Stimulated activated CD8-positive, alpha-beta memory T cell treated with anti-CD3 and anti-CD28 coated beads, Interleukin-15, amount 100 ng/mL, for 24 hours (primary cell): Measurements from ENCODE around the gene CCDC136.

Experiments
- DNase-seq: peaks from one replicate; pipeline ENCODE4 v3.0.0-alpha.2; 2020; ENCODE audit warnings: low read depth

The CCDC136 gene

DNA sequence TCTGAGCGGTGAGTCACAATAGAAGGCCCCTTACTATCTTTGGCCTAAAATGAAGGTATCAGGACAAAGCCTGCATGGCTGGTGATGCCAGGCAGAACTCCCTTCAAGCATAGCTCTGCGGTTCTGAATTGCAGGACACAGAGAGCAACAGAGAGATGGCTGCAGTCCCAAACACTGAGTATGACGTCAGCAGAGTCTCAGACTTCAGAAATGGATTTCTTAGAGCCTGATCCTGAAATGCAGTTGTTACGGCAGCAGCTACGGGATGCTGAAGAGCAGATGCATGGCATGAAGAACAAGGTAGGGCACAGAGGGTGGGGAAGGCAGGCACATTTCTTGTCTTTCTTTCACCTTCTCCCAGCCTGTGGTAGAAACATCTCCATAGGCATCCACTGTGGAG lies 13.5 kb downstream of the CCDC136 start:
- DNase-seq = no peak

DNA sequence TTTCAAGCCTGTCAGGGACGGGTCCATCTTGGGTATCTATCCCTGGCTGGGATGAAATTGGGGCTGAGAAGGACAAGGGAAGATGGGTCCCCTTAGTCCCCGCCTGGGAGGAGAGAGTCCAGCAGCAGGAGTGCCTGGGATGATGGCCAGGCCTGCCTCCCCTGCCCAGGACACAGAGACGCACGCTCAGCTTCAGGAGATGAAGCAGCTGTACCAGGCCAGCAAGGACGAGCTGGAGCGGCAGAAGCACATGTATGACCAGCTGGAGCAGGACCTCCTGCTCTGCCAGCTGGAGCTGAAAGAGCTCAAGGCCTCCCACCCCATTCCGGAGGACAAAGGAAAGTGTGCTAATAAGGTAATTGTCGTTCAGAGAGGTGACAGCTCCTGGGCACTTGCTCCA lies 15.4 kb downstream of the CCDC136 start:
- no peak for DNase-seq

DNA sequence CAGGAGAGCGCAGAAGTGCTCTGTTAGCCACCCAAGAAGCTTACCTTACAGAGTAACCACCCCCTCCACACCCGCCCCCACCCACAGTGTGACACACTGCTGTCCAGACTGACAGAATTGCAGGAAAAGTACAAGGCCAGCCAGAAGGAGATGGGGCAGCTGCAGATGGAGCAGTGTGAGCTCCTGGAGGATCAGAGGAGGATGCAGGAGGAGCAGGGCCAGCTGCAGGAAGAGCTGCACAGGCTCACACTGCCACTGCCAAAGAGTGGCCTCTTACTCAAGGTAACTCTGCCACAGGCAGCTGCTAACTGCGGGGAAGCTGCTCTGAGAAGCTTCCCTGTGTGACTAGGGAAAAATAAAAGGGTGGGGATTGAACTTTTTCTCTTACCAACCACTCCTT lies 17.6 kb downstream of the CCDC136 start:
- no peak for DNase-seq

DNA sequence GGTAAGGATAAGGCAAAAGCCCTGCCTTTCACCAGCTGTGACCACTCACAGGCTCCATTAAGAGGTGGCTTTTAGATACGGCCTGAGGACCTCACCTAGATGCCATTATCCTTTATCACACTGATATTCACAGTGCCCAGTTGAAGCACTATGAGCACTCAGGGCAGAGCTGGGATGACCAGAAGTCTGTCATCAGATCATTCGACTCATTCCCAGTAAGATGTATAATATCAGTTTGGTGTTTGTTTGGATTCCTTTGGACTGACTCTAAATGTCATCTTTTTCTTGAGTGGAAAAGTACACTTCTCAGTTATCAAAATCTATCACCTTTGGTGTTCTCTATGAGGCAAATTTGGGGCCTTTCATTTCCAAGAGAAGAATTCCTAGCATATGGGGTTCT lies 18.7 kb downstream of the CCDC136 start:
- no peak for DNase-seq

DNA sequence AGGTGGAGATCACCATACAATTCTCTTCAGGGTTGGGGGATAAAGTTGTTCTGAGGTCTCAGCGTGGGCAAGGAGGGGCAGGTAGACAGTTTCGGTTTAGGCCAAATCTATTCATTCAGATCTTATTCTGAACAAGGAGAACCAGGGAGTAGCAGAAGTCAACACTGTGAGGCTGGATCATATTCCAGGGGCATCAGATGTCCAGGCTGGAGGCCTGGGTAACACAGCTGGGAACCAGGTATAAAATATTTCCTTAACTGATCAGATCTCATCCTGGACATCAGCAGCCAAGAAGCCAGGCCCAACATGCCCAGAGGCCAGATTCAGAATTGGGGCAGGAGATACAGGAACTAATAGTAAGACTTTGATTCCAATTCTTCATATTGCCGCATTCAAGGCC lies 19.2 kb downstream of the CCDC136 start:
- DNase-seq = no peak

DNA sequence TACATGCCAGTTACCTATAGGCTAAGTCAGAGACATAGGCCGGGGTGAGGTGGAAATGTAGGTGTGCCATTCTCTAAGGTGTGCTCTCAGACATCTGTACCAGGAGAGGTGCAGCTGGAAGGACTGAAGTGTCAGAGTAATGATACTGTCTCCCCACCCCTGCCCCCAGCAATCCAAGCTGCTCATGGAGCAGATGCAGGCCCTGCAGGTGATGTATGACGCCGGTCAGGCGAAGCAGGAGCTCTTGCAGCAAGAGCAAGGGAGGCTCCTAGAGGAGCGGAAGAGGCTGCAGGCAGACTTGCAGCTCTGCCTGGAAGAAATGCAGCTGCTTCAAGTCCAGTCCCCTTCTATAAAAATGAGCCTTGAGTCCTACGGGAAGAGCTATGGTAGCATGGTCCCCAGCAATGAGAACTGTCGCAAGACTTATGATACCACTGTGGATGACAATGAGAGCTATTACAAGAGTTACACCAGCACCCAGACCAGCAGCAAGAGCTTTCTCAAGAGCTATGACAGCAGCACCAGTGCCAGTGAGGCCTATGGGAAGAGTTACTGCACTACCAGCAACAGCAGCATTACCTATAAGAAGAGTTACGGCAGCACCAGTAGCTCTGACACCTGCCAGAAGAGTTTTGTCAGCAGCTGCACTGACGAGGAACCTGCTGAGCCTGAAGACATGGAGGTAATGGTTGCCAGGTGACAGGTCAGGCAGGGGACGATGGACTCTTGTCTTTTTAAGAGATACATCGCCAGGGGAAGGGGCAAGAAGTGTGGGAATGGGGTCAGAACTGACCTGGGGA lies 20.1 kb downstream of the CCDC136 start:
- no peak for DNase-seq

DNA sequence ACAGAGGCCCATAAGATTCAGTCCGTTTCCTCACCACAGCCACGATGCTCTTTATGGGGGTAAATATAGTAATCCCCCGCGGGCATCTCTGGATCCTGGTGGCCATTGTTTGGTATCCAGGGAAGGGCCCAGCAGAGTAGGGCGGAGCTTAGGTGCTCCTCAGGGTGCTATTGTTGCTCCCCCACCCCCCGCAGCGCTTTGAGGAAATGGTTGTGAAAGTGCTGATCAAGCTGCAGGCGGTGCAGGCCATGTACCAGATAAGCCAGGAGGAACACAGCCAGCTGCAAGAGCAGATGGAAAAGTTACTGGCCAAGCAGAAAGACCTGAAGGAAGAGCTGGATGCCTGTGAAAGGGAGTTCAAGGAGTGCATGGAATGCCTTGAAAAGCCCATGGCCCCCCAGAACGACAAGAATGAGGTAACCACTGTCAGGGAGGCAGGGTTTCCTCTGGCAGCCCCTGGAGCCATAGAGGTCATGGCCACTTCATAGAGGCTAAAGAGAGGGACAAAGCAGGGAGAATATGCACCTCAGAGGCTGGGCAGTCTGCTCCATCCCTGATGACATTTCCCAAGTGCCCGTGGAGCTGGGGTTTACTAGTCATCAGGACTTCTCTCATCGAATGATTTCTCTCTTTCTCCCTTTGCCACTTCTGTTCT lies 20.9 kb downstream of the CCDC136 start:
- no peak for DNase-seq

DNA sequence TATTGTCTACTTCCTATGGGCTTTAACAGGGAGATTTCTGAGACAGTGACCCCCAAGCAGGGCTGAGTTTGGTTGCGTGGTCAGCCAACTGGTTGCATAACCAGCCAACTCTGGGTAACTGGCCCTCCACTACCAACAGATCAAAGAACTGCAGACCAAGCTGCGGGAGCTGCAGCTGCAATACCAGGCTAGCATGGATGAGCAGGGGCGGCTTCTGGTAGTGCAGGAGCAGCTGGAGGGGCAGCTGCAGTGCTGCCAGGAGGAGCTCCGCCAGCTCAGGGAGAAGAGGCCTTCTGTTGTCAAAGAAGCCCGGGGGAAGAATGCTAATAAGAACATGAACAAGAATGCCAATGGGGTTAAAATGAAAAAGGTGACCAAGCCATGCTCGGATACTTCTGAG lies 22.7 kb downstream of the CCDC136 start:
- DNase-seq = no peak

DNA sequence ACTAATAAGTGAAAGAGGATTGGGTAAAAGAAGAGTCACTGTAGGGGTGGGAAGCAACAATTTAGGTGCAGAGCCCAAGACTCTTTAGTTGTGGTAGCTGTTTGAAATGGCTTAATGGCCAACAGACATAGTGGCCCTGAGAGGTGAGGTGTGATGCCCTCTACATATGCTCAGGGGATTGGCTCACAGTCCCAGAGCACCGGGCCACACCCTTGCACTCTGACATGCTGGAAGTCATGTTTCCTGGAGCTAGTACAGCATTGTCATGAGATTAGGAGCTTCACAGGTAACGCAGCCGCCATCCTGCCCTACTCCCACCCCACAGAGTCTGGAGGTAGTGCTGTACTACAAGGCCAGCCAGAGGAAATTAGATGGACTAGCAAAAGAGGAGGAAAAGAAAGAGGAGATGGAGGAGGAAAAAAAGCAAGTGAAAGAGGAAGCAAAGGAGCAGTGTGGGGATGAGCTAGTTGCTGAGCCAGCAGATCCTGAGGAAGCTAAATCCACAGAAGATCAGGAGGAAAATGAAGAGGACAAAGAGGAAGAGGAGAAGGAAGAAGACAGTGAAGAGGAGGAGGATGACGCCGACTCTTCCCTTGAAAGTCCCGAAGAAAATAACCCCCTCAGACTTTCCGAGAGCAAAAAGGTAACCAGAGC lies 23.6 kb downstream of the CCDC136 start:
- no peak for DNase-seq

DNA sequence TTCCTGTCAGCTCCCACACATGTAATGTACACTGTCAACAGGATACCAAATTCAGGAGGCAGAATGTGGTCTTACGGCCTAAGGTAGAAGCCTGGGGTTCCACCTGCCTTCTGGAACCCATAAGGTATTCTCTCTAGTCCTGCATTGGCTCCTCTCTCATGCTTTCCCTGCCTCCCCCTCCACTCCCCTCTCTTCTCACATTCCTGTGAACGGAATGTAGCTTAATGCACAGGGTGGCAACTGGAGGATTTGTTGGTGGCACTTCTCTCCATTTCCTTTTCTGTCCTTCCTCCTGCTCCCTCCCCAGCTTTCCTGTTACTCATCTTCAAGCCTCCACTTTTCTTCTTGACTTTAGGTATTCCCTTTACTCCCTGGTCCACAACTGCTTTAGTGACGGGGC lies 26.9 kb downstream of the CCDC136 start:
- DNase-seq = no peak

DNA sequence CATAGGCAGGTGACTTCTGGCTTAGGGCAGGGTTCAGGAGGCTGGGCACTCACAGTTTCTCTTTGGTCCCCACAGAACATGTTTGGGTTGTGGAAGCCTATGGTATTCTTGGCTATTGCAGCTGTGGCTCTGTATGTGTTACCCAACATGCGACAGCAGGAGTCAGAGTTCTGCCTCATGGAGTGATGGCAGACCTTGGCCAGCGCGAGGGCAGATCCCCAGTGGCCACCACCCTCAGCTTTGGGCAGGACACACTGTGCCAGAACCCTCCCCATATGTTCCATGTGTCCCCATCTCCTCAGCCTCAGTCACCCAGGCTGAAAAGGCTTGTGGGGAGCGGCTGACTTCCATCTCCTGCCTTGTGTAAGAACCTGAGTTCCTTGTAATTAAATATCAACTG lies 30.0 kb downstream of the CCDC136 start:
- DNase-seq = no peak

DNA sequence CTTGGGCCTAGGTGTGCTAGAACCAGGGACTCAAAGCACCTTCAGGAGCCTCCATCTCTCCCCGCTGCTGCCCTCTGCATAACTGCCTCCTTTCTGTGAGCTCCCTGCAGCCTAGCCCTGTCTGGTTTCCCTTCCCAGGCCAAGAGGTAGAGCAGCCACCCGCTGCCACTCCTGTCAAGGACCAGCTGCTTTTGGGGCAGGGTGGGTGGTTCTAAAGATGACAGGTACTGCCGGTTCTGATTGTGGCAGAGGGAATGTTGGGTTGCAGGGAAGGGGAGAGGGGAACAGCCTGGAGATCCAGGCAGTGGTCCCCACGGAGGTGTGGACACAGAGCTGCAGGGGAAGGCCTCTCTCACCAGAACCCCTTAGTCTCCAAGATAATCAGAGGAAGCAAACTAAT lies 34.7 kb downstream of the CCDC136 start:
- no peak for DNase-seq

DNA sequence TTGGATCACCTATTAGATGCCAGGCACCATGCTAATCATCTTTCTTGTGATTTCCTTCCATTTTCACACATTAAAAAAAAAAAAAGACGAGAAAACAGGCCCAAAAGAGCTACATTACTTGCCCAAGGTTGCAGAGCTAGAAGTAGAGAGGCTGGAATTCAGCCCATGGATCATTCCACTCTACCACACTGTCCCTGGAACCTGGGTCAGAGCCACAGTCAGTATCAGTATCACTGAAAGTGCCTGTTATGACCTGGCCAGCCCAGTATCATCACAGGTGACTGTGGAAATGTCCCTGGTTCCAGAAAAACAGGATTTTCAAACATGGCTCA lies 35.1 kb downstream of the CCDC136 start:
- no peak for DNase-seq

DNA sequence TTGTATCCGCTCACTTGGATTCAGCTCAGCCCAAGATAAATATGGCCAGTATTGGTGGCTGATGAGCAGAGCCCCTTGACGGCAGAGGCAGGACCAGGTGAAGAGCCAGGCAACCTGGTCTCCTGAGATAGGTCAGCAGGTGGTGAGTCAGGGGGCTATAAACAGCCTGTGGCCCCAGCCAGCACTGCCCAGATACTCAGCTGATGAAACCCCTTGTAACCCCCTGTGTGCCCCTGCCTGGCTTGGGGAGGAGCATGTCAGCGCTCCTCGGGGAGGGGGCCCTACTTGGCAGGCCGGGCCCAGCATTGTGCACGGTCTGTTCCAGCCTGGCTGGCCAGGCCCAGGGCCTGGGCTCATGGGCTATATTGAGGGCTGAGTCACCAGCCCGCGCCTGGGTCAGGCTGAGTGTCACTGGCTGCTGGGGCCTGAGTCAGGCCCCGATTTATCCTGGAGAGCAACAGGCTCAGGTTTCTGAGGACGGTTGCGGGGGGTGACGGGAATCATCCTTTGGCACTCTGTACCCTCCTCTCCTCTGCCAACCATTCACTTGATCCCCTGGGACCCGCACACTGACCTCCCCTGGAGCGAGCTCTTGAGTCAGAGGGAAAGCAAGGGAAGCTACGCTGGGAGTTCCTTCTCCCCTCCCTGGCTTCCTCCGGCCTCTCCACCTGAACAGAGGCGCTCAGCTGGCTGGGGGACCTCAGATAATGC lies 35.6 kb downstream of the CCDC136 start:
- no peak for DNase-seq

DNA sequence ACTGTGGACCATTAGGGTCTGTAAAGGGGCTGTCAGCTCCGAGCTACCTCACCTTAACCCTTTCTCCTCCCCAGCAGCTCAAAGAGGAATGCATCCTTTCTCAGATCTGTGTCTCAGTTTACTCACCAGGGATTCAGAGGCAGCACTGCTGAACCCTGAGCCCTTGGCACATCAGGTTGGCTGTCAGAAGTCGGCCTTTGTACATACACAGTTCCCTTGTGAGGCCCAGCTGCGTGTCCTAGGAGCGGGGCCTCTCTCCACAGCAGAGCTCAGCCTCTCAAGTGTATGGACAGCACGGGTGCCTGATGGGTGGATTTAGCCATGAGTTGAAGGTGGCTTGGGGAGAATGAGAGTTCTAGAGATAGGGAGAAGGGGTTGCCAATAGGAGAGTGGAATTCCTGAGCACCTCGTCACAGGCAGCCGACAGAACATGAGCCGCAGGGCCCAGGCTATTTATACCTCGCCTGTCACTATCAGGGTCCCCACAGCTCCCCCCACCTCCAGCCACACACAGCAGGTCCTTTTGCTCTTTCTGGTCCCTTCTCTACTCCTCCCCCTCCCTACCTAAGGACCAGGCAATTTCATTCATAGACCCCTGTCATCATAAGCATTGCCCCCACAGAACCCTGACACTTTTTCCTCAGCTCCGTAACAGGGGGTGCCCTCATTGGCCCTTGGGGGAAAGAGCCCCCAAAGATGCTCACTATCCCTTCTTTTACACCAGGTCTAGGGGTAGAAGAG lies 36.4 kb downstream of the CCDC136 start:
- DNase-seq = no peak

DNA sequence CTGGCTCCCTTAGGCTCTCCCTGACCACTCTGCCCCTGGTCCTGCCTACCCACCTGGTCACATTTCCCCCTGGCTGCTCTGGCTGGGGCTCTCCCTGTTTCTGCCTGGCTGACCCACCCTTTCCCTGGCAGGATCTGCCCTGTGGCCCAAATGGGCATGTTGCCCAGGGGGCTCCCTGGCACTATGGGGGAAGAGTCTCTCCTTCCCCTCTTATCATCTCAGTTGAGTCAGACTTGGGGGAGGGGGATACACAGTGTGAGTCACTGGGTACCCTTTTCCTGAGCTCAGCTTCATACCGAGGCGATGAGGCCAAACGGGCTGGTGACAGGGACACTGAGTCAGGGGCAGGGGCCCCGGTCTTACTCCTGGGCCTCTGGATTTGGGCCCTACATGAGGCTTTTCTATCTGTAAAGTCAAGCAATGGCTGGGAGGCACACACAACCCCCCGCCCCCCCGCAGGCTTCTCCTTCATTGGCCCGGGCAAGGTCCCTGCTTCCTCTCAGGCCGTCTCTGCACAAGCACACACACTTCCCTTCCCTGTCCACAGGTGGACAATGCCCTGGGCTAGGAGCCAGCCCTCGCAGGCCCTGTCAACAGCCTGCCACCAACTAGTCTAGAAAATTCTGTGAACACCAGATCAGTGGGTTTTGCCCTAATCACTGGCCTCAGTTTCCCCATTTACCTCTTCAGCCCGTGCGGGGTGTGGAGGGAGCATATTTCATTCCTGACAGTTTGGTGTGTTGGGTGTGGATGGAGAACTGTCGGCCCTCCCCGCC lies 37.8 kb downstream of the CCDC136 start:
- DNase-seq = no peak

DNA sequence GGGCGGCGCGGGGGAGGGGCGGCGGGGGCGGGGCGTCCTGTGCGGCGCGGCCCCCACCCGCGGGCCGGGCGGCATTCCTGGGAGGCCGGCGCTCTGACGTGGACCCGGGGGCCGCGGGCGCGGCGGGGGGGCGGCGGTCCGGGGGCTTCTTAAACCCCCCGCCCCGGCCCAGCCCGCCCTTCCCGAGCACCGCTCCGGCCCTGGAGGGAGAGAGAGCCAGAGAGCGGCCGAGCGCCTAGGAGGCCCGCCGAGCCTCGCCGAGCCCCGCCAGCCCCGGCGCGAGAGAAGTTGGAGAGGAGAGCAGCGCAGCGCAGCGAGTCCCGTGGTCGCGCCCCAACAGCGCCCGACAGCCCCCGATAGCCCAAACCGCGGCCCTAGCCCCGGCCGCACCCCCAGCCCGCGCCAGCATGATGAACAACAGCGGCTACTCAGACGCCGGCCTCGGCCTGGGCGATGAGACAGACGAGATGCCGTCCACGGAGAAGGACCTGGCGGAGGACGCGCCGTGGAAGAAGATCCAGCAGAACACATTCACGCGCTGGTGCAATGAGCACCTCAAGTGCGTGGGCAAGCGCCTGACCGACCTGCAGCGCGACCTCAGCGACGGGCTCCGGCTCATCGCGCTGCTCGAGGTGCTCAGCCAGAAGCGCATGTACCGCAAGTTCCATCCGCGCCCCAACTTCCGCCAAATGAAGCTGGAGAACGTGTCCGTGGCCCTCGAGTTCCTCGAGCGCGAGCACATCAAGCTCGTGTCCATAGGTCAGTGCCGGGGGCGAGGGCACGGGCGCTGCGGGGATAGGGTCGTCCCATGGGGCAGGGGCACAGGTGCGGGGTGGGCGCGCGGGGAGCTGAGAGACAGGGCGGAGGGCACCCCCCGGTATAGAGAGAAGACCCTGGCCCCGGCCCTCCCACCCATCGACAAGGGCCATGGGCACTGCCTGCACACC lies 38.7 kb downstream of the CCDC136 start, which contains the start of gene FLNC:
Gene FLNC (plus strand): TSS at position 176 of the 947 bp plus-strand sequence. CDS start 232 bp downstream, at position 408.
- DNase-seq = no peak

DNA sequence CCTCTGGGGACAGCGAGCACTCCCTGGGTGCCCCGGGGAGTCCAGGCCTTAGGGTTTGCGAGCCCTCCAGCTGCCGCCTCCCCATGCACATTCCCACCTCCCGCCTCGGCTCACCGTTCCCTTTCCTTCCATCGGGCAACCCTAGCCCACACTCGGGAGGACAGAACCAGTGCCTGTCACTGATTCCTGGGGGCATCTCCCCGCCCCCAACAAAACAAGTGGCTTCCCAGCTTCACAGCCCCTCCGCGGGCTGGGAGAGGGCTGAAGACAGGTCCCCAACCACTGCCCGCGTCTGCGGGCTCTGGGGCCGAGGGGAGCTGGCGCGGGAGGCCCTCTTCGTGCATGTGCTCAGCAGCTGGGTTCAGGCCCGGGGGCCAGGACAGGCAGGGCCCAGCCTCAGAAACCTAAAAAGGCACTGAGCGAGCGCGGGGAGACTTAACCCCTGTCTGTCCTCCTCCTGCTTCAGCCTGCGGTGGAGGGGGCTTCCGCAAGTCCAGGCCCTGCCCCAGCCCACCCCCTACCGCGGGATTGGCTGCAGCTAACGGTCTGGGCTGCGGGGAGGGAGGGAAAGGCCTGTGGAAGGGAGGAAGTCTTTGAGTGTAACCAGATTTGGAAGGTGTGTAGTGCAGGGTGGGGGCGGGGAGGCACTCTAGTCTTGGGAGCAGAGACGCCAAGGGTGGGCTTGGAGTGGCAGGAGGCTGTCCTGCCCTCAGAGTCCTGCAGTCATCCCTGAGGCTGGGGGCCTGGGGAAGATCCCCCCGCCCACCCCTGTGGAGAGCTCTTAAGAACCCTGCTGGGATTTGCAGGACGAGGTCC lies 39.6 kb downstream of the CCDC136 start:
- DNase-seq = no peak
